GM21390 (cell line): Measurements from ENCODE around the gene ZSWIM3.
A peak's percentile ranks its signal among the peaks of the same experiment; 100 is the strongest.

Experiments
- ATAC-seq: cut with Tn5 transposase; IDR thresholded peaks from one replicate; pipeline ENCODE4 v1.9.1; 2021; ENCODE audit not compliant: unreplicated experiment

The ZSWIM3 gene

DNA sequence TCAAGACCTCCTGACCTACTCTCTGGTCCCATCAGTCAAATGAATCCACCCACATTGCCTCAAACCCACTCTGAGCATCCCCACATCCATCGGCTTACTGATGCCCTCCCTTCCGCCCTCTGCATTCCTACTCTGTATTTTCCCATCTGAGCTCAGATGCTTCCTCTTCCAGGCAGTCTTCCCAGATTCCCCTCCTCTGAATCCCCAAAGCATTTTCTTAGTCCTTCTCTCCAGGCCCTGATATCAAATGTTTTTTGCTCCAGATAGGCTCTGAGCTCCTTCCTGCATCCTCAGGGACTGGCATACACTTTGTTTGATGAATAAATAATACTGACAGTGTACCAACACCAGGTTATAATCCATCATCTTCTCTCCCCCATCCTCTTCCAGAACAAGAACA is 50.7 kb downstream of the ZSWIM3 start:
- ATAC-seq: no peak

DNA sequence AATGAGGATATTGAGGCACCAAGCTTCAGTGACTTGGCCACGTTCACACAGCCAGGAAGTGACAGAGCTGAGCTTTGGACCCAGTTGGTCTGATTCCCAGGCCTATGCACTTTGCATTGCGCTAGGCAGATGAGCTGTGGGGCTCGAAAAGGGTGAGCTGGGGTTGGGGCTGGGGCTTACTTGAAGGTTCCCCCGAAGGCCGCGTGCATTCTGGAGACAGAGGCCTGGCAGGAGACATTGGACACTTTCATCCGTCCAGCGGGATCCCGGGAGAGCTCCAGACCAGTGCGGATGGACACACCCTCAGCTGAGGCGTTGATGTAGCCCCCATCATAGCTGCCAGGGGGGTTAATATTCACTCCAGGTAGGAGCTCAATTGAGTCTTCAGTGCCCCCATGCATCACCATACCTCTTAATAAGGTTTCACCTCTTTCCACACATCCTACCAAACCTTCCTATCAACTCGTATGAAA is 52.0 kb downstream of the ZSWIM3 start:
- ATAC-seq: no peak

DNA sequence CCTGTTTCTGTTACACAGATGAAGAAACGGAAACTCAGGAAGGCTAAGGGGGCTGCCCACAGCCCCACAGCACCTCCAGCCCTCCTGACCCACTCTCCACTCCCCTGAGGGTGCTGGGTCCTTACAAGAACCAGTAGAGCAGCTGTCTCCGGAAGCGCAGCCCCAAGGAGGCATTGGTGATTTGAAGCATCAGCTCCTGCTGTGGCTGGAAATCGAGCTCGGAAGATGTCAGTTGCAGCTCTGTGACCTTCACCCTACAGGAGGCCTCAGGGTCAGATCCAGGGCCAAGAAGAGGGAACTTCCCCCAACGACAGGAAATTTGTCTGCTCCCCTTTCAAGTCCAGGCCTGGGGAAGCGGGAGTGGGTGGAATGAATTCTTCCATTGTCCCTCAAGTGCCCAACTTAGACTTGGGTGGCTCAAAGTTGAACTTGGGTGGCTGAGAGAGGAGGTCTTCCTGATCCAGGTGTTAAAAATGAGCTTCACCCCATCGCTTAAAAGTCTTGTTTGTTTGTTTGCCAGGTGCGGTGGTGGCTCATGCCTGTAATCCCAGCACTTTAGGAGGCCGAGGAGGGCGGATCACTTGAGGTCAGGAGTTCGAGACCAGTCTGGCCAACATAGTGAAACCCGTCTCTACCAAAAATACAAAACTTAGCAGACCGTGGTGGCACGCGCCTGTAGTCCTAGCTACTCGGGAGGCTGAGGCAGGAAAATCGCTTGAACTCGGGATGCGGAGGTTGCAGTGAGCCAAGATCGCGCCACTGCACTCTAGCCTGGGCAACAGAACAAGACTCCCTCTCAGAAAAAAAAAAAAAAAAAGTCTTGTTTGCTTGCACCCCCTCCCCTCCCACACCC is 52.6 kb downstream of the ZSWIM3 start:
- ATAC-seq: no peak

DNA sequence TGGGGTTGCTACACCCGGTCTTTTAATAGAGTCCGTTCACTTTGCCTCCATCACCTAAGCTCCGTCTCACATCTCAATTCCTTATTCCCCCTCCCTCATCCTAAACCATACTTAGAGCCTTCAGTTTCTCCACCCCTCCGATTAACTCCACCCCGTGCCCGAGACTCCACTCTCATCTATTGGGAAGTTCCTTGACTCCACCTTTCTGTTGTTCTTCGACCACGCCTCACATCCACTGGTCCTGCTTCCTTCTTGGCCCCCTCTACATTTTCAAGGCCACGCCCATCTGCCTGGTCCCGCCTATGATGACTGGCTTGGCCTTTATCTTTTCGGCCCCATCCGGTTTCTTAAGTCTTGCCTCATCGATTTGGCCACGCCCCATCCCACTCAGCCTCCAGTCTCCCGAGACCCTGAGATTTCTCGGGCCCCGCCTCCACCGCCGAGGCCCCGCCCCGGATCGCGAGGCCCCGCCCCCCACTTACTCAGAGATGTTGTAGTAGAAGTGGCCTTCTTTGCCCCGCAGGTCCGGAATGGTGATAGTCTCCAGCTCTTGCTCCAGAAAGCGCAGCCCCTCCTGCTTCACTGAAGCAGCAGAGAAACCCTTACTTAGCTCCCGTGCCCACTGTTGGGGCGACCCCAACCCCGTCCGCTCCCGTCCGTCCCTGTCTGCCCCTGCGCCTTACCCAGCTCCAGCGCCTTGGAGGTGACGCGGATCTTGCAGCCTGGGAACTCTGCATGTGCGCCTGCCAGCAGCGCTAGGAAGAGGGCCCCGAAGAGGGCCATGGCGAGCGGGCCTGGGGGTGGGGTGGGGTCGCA is 53.5 kb downstream of the ZSWIM3 start:
- peak; percentile 77 for ATAC-seq

DNA sequence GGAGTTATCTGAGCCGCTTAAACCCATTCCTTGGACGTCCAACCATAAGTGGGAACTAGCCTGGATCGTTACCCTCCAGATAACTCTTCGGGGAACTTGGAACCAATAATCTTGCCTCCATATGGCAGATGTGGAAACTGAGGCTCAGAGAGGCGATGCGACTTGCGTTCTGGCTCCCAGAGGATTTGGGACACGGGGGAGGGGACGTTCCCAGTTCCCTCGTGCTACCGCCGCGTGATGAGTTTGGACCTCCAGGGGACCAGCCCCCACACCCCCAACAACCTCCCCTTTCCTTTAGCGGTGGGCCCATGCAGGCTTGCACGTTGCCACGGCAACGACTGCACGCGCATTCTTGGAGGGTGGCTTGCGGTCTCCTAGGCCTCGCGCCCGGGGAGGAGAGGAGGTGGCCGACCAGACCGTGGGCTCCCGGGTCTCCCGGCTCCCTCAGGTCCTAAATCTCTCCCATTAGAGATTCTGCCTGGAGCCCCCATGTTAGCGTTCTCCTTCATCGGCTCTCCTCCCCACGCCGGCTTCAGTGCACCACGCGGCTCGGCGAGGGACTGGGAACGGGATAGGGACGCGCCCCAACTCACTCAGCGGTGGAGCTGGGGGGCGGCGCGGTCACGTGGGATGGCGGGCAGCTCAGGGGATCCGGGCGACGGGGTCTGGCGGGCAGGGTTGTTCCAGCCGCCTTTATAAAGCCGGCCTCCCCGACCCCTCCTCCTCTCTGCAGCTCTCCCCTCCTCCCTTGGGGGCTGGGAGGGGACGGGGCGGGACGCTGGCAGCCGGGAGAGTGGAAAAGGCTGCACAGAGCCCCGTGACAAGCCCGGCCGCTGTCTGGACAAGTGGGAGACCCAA is 54.3 kb downstream of the ZSWIM3 start, which contains the start of gene PLTP:
TSS of gene PLTP (minus strand) at position 670 of the 858 bp plus-strand sequence. CDS start 703 bp downstream, outside the sequence.
- no peak for ATAC-seq

DNA sequence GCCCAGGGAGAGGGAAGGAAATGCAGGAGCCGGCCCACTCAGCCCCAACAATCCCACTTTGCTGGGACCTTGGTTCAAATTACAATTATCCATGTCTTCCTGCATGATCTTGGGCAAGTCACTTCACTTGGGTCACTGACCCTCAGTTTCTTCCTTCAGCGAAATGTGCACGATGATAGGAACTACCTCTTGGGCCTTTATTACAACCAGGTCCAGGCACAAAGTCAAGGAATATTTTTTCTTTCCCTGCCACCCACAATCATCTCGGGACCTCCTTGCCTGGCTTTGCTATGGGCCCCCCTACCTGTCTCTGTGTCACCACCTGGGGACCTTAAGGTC is 54.9 kb downstream of the ZSWIM3 start:
- ATAC-seq: no peak

DNA sequence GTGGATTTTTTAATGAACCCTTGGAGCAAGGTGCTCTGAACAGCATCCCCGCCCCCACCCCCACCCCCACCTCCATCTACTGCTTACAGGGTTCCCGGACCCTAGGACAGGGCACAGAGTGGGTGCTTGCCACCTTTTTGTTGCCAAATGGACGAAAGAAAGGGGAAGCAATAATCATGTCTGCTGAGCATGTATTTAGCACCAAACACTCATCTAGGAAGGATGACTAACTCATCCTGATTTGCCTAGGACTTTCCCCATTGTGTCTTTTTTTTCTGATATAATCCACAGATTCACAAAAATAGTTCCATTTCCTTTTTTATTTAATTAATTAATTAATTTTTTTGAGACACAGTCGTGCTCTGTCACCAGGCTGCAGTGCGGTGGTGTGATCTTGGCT is 55.7 kb downstream of the ZSWIM3 start:
- ATAC-seq: no peak

DNA sequence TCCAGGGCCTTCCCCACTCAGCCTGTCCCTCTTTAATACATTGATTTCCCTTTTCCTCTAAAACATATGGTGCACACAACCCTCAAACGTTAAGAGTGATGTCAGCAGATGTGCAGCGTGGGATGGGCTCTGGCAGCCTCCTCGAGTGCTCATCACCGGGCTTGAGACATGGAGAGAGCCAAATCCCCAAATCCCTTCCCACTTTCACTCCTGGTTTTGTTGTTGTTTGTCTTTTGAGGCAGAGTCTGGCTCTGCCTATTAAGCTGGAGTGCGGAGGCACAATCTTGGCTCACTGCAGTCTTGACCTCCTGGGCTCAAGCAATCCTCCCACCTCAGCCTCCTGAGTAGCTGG is 60.4 kb downstream of the ZSWIM3 start:
- ATAC-seq: no peak

DNA sequence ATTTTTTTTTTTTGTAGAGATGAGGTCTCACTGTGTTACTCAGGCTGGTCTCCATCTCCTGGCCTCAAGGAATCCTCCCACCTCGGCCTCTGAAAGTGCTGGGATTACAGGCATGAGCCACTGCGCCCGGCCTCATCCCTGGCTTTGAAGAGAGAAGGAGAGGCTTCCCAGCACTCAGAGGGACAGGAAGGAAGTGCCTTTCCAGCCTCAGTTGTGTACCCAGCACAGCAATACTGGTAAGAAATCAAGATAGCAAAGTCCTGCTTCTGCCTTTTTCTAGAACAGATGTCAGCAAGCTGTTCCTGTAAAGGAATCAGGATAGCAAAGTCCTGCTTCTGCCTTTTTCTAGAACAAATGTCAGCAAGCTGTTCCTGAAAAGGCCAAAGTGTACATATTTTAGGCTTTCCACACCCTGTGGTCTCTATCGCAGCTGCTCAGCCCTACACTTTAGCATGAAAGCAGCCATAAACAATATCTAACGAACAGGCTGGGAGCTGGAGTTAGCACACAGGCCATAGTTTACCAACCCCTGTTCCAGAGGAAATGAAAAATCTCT is 60.8 kb downstream of the ZSWIM3 start:
- ATAC-seq: no peak

DNA sequence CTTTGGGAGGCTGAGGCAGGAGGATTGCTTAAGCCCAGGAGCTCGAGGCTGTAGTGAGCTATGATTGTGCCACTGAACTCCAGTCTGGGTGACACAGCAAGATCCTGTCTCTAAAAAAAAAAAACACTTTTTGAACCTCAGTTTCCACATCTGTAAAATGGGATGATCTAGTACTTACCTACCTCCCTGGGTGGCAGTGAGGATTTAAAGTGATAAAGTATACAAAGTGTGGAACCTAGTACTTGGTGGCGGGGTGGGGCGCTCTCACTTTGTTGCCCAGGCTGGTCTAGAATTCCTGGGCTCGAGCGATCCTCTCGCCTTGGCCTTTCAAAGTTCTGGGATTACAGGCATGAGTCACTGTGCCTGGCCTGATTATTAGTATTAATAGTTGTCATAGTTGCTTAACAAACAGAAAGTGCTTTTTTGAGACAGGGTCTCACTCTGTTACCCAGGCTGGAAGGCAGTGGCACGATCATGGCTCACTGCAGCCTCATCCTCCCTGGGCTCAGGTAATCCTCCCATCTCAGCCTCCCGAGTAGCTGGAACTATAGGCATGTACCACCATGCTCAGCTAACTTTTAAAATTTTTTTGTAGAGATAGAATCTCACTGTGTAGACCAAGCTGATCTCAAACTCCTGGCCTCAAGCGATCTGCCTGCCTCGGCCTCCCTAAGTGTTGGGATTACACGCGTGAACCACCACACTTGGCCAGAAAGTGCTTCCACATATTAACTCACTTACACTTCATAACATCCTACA is 61.5 kb downstream of the ZSWIM3 start:
- ATAC-seq: no peak

DNA sequence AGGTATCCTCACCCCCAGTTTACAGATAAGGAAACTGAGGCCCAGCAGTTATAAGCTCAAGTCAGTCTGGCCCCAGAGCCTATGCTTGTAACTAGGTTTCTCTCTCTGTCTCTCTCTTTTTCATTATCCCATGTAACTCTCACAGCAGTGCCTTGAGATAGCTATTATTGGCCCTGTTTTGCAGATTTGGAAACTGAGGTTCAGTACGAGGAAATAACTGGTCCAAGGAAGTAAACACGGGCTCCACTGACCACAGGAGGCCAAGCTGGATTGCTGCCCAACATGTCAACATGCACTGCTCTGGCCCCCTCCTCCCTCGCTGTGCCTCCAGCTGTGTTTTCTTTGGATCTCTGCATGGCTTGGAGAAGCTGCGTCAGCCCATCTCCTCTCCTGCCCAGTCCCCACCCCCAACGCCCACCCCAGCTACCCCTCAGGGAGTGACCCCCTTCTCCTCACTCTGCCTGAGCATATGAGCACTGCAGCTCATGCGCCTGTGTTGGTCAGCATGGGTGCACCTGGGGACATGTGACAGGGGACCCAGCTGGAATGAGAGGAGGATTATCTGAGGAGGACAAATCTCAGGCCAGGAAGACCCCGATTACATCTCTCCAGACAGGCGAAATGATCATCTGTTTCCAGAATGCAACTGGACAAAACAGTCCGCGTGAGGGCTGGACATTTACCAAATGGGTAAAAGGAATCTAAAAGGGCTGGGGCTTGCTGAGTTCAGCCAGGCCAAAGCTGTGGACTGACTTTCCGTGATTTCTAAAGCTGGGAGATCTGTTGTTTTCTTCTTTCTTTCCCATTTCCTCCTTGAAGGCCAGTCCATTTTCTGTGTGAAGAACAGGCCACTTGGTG is 62.4 kb downstream of the ZSWIM3 start:
- no peak for ATAC-seq

DNA sequence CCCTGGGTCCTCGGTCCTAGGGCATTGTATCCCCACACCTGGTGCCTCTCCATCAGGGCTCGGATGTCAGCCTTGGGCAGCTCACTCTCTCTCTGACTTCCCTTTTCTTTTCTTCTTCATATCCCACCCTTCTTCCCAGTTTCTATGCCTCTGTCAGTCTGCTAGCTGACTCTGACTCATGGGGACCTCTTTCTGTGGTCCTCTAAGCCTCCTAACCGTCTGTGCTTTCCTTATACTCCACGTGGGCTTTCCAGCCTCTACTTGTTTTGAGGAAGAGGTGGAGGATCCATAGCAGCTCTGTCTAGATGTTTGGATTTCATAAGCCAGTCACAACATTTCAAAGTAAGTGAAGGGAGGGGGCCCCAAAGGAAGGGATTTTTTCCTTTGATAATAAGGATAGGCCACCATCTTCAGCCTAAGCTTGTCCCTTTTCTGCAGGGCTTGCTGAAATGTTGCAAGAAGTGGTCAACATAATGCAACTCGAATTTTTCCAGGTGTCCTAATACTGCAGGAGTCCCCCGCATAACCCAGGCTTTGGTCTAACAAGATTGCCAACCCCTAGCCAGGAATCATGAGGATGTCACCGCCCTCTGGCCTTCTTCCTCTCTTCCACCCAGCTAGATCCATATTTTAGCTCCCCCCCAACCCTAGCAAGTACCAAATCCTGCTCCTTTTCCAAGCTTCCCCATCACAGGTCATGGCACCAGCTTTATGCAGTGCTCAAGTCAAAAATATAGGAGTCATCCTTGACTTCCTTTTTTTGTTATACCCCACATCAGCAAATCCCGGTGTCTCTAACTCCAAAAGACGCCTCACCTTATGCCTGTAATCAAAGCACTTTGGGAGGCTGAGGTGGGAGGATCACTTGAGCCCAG is 63.3 kb downstream of the ZSWIM3 start:
- no peak for ATAC-seq

DNA sequence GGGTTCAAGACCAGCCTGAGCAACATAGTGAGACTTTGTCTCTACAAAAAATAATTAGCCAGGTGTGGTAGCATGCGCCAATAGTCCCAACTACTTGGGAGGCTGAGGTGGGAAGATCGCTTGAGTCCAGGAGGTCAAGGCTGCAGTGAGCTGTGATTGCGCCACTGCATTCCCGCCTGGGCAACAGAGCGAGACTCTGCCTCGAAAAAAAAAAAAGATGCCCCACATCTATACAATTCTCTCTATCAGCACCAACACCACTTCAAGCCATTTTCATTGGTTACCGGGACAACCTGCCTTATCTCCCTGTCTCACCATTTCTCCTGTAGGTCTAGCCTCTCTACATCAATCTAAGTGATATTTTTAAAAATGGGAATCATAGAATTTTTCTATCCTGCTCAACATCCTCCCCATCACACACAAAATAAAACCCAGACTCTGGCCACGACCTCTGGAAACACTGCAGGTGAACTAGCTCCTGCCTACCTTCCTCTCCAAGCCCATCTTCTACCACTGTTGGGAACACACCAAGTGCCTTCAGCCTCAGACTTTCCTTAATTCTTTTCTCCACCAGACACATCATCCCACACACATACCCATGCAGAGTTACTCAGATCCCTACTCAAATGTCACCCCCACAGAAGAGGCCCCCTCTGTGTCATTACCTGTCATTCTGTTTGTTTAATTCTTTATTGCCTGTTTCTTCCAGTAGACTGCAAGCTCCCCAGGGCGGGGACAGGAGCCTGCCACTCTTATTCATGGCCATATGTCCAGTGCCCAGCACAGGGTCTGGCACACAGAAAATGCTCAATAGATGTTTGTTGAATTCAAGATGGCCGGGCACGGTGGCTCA is 64.1 kb downstream of the ZSWIM3 start:
- no peak for ATAC-seq

DNA sequence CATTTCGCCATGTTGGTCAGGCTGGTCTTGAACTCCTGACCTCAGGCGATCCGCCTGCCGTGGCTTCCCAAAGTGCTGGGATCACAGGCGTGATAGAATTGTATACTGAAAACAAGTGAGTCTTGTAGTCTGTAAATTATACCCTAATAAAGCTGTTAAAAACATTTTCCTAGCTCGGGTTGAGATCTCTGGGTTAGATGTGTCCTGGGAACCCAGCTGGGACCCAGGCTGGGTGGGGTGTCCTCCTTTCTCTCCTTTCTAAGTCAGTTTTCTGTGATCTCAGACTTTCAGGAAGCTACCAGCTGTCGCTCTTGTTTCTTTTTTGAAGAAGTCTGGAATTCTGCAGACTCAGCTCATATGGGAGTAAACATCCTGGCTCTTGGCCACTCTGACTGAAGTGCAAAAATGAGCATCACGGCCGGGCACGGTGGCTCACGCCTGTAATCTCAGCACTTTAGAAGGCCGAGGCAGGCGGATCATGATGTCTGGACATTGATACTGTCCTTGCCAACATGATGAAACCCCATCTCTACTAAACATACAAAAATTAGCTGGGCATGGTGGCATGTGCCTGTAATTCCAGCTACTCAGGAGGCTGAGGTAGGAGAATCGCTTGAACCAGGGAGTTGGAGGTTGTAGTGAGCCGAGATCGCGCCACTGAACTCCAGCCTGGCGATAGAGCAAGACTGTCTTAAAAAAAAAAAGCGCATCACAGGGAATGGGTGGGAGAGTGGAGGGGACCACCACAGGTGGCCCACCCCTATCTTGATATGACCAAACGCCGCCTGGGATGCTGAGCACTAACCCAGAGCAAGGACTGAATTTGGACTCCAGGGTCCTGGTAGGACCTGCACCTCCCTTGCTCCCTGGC is 67.2 kb downstream of the ZSWIM3 start:
- ATAC-seq: no peak

DNA sequence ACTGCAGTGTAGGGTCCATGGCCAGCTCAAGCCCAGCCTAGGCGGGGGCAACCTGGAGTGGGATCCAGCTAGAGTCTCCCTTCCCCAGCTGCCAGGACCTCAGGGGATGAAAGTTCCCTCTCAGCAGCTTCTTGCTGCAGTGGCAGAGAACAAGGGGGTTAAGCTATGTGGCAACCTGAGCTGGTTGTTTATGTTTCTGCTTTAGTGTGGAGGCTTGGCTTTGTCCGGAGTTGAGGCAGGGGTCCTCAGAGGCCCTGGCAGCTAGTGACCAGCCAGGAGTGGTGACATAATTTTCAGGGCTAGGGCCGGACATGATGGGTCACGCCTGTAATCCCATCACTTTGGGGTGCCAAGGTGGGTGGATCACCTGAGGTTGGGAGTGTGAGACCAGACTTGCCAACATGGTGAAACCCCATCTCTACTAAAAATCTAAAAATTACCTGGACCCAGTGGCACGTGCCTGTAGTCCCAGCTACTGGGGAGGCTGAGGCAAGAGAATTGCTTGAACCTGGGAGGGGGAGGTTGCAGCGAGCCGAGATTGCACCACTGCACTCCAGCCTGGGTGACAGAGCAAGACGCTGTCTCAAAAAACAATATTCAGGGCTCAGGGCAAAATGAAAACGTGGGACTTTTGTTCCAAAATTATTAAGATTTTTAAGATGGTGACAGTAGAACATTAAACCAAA is 68.5 kb downstream of the ZSWIM3 start:
- ATAC-seq: no peak

DNA sequence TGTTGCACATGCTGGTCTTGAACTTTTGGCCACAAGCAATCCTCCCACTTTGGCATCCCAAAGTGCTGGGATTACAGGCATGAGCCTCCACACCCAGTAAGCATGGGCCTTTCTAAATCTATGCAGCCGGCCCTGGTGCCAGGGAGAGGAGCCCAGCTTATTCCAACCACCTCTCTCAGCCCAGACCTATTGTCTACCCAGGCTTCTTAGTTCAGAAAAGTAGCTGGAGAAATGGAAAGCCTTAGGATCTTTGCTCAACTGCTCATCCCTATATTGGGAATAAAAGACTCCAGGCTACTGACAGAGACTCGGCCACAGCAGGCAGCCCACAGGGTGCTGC is 69.3 kb downstream of the ZSWIM3 start:
- ATAC-seq: no peak
